NCI-H2227 treated with DMSO at 0.1 percent for 48 hours (cell line): ENCODE data around the gene PVR.
"Not testable (repeated sequence)": the region's sequence is repeated elsewhere in the genome, so short reads cannot be mapped to it uniquely, and the experiment has no call there.

ENCODE experiments used
- DNase-seq: peaks from one replicate; lab custom pipeline; 2025; lab: John Stamatoyannopoulos, UW

PVR gene

DNA sequence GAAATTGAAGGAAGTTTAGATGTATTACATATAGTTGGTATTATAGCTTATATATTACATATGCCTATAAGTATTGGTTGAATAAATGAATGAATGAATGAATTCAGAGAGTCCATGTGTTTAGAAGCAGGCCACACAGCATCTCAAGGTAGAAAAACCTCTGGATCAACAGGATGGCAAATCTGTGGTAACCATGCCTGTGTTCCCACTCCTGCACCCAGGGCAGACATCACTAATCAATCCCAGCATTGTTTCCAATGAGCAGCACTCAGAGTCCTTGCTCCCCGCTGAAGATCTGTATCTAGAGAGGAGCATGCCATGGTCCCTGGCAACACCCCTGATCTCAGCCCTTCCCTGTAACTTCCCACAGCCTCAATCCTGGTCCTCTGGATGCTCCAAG, 28.5 kb downstream of the PVR start:
- no peak for DNase-seq

- DNase-seq, result no peak
These were observed 29.8 kb downstream of the PVR start for GRCh38 chr19:44673510-44673909.

- no peak for DNase-seq
These were observed 31.8 kb downstream of the PVR start for GRCh38 chr19:44675521-44675920.

GRCh38 chr19:44677019-44677811, 33.5 kb downstream of the PVR start:
- DNase-seq, result peak; percentile 17

GRCh38 chr19:44680536-44680935, 36.8 kb downstream of the PVR start:
- no peak for DNase-seq

- DNase-seq, result no peak
These were observed 38.5 kb downstream of the PVR start for GRCh38 chr19:44681992-44682790.

- DNase-seq, result no peak
These were observed 39.1 kb downstream of the PVR start for GRCh38 chr19:44682807-44683206.

DNA sequence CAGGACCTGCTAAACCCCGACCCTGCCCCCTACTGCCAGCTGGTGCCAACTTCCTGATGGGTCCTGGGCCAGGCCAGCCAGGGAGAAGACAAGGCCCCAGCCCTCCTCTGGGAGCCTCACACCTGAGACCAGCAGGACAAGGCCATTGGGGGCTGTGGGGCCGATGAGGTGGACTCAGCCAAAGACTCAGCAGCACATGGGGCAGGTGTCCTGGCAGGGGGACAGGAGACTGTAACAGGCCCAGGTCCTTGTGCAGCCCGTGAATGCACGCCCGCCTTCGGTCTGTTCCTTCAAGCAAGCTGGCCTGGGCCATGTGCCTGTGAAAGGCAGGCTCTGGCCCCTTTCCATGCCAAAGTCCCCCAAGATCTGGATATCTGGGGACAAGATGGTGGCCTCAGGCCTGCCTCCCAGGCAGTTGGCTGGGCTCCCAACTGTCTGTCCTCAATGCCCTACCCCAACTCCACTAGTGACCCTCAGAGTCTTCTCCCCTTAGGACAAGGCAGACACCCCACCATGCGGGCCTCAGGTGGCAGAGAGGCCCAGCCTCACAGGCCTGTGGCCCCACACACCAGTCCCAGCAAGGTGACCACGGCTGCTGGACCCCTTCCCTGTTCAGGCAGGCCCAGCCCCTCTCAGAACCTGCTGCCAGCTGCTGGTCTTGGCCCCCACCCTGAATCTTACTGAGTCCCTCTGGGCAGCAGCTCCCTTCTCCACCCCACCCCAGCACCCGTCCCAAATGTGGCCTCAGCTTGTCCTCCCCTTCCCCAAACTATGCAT, 39.9 kb downstream of the PVR start:
- no peak for DNase-seq

- not testable (repeated sequence) for DNase-seq
These were observed 40.7 kb downstream of the PVR start for GRCh38 chr19:44684396-44684795.

DNA sequence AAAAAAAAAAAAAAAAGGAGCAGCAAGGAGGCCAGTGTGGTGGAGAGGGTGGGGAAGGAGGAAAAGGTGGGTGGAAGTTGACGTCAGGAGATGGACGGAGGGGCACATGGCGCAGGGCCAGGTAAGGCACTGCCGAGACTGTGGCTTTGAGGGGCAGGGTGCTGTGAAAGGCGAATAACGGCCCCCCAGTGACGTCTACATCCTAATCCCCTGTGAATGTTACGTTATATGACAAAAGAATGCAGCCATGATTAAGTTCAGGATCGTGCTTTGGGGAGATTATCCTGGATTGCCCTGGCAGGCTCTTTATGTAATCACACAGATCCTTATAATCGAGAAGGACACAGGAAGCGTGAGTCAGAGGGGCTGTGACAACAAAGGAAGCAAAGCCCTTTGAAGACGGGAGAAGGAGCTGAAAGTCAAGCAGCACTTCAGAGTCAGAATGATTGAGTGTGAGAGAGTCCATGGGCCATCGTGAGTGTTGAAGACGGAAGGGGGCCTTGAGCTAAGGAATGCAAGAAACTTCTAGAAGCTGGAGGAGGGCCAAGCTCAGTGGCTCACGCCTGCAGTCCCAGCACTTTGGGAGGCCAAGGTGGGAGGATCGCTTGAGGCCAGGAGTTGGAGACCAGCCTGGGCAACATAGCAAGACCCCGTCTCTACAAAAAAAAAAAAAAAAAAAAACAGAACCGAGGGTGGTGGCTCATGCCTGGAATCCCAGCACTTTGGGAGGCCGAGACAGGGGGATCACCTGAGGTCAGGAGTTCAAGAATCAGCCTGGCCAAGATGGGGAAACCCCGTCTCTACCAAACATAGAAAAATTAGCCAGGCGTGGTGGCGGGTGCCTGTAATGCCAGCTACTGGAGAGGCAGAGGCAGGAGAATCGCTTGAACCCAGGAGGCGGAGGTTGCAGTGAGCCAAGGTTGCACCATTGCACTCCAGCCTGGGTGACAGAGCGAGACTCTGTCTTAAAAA, 41.5 kb downstream of the PVR start:
- DNase-seq, result peak; percentile 23

- DNase-seq, result no peak
These were observed 42.2 kb downstream of the PVR start for GRCh38 chr19:44685877-44686276.

- DNase-seq, result no peak
These were observed 43.2 kb downstream of the PVR start for GRCh38 chr19:44686896-44687295.

DNA sequence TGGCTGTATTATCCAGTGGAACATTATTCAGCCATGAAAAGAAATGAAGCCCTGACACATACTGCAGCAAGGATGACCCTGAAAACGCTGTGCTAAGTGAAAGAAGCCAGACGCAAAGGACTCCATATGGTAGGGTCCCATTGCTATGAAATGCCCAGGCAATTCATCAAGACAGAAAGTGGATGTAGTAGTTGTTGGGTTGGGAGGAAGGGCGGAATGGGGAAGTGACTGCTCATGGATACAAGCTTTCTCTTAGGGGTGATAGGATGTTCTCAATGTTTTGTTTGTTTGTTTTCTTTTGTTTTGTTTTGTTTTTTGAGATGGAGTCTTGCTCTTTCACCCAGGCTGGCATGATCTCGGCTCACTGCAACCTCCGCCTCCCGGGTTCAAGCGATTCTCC, 44.2 kb downstream of the PVR start:
- DNase-seq, result no peak

DNA sequence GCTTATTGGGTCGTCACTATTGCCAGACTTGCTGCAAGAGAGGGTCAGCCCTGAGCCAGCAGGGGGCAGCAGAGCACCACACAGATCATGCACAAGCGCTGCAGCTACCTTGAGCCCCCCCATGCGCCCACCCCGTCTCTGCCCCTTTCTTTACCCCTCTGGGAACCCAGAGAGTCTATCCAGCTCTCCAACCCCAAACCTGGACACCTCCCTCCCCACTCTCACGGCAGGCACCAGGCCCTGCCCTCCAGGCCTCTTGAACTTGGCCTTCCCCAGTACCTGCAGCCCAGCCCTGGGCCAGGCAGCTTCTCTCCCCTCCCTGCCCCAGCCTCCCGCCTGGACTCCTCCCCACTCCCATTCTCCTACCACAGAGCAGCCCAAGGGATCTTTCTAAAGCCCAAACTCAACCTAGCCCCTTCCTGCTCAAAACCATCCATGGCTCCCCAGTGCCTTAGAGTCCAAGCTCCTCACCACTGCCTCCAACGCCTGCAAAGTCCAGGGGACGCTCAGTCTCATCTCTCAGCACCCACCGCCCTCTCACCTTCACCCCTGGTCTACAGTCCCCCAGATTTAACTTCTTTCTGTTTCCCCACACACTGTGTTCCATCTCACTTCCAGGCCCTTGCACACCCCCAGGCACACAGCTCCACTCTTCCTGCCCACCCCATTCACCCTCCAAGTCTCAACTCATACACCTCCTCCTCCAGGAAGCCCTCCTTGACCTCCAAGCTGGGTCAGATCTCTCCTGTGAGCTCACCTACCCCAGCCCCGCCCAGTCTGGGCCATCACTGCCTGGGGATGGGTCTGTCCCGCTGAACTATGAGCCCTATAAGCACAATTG, 45.8 kb downstream of the PVR start:
- DNase-seq, result peak; percentile 48

- DNase-seq, result no peak
These were observed 46.4 kb downstream of the PVR start for GRCh38 chr19:44690131-44690440.

GRCh38 chr19:44692379-44692721, 48.6 kb downstream of the PVR start:
- DNase-seq, result no peak

GRCh38 chr19:44694184-44694579, 50.5 kb downstream of the PVR start:
- no peak for DNase-seq

- DNase-seq, result no peak
These were observed 53.4 kb downstream of the PVR start for GRCh38 chr19:44696939-44697669.

DNA sequence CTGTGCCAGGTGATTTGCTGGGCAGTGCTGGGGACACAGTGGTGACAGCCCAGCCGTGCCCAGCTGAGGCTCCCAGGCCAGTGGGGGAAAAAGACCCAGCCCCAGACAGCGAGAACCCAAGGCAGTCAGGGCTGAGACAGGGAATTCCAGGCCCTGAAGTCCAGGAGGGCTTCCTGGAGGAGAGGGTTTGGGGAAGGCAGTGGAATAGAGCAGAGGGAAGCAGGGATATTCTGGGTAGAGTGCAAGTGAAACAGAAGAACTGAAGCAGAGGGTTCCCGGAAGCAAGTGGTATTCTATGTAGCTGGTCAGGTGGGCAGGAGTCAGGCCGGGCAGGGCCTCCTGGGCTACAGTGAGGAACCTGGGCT, 53.9 kb downstream of the PVR start:
- DNase-seq, result no peak
